HepG2 (cell line): Measurements from ENCODE around the gene NAPSA. TPM values are rescaled to one million over a fixed set of nuclear protein-coding genes. Genes with fewer than 3 reads are reported as not detected.

ENCODE experiments used
- ATF4 ChIP-seq, 2 experiments: fragments of 450-650 bp in 1 of 2; sonication (generic) in 1 of 2; formaldehyde crosslinking; IDR thresholded peaks; 2 replicates each; pipeline versions ENCODE4 v1.5.0 to v1.8.0; 2020 to 2022; ENCODE audit warnings: mild to moderate bottlenecking in 1 of 2, missing genetic modification reagents in 1 of 2
- CREBL2 ChIP-seq: sonication (generic); formaldehyde crosslinking; IDR thresholded peaks from 2 replicates; pipeline ENCODE4 v1.8.1; 2023; ENCODE audit warnings: missing genetic modification reagents, mild to moderate bottlenecking, borderline replicate concordance
- ETV5 ChIP-seq: IDR thresholded peaks from 2 replicates; pipeline ENCODE4 v1.6.1; 2018; ENCODE audit warnings: missing biosample characterization, missing genetic modification reagents, inconsistent platforms, borderline replicate concordance
- IRF2 ChIP-seq: IDR thresholded peaks from 2 replicates; pipeline ENCODE4 v1.6.1; 2018; ENCODE audit warnings: missing genetic modification reagents, missing compliant biosample characterization
- KAT8 ChIP-seq: IDR thresholded peaks from 2 replicates; pipeline ENCODE4 v1.6.1; 2016; ENCODE audit warnings: missing genetic modification reagents, missing compliant biosample characterization
- NR2C2 ChIP-seq: sonication (generic); formaldehyde crosslinking; IDR thresholded peaks from 2 replicates; pipeline ENCODE4 v1.4.0; 2020; ENCODE audit warnings: missing genetic modification reagents, mild to moderate bottlenecking, moderate library complexity, borderline replicate concordance
- RAD21 ChIP-seq: fragments of 450-650 bp; formaldehyde crosslinking; IDR thresholded peaks from 2 replicates; pipeline ENCODE4 v1.5.0; 2020; ENCODE audit warnings: mild to moderate bottlenecking
- RBM39 ChIP-seq: fragments of 200-400 bp; formaldehyde crosslinking; IDR thresholded peaks from one replicate; pipeline ENCODE4 v1.6.1; 2018; ENCODE audit warnings: antibody characterized with exemption, mild to moderate bottlenecking, low read depth, low read length; ENCODE audit not compliant: poor library complexity, severe bottlenecking
- RFX5 ChIP-seq: IDR thresholded peaks from 2 replicates; pipeline ENCODE4 v1.6.1; 2011; ENCODE audit warnings: low read depth, low read length, improper control_type of control experiment
- RFXAP ChIP-seq: sonication (generic); formaldehyde crosslinking; IDR thresholded peaks from 2 replicates; pipeline ENCODE4 v1.4.0; 2020; ENCODE audit warnings: missing genetic modification reagents, borderline replicate concordance
- SMAD3 ChIP-seq: sonication (generic); formaldehyde crosslinking; IDR thresholded peaks from 2 replicates; pipeline ENCODE4 v1.4.0; 2020; ENCODE audit warnings: missing genetic modification reagents
- XRCC5 ChIP-seq: fragments of 200-400 bp; formaldehyde crosslinking; optimal IDR thresholded peaks from 2 replicates; pipeline ENCODE3; 2017; ENCODE audit warnings: mild to moderate bottlenecking, low read length
- ZBTB26 ChIP-seq: IDR thresholded peaks from 2 replicates; pipeline ENCODE4 v1.6.1; 2016; ENCODE audit warnings: missing compliant biosample characterization, missing genetic modification reagents, borderline replicate concordance
- ZNF331 ChIP-seq: sonication (generic); formaldehyde crosslinking; IDR thresholded peaks from 2 replicates; pipeline ENCODE4 v1.4.0; 2020; ENCODE audit warnings: missing genetic modification reagents
- ZNF33A ChIP-seq: sonication (generic); formaldehyde crosslinking; IDR thresholded peaks from 2 replicates; pipeline ENCODE4 v1.5.1; 2020; ENCODE audit warnings: missing genetic modification reagents, mild to moderate bottlenecking, moderate library complexity, borderline replicate concordance
- ZNF557 ChIP-seq: sonication (generic); formaldehyde crosslinking; IDR thresholded peaks from 2 replicates; pipeline ENCODE4 v1.4.0; 2020; ENCODE audit warnings: missing genetic modification reagents
- ZNF562 ChIP-seq: sonication (generic); formaldehyde crosslinking; IDR thresholded peaks from 2 replicates; pipeline ENCODE4 v1.8.0; 2022; ENCODE audit warnings: missing genetic modification reagents, borderline replicate concordance
- ZSCAN22 ChIP-seq: sonication (generic); formaldehyde crosslinking; IDR thresholded peaks from 2 replicates; pipeline ENCODE4 v1.4.0; 2020; ENCODE audit warnings: mild to moderate bottlenecking, missing genetic modification reagents
- ZSCAN29 ChIP-seq: sonication (generic); formaldehyde crosslinking; conservative IDR thresholded peaks from 2 replicates; pipeline ENCODE4 v1.4.0; 2020; ENCODE audit warnings: mild to moderate bottlenecking, missing genetic modification reagents
- polyA plus RNA-seq, 8 experiments: library from polyadenylated mRNA; depleted of rRNA in 3 of 8; stranded (reverse) in 7 of 8; unstranded in 1 of 8; fragments of >200 nt; fragmentation: Illumina TruSeq in 4 of 8; extraction: Trizol in 4 of 8; gene quantifications; 2 replicates each; pipeline versions ENCODE4 v1.2.1 to v1.2.3, GENCODE V29; 2011 to 2016; ENCODE audit warnings: low read depth in 4 of 8, missing spikeins in 1 of 8, mixed read lengths in 1 of 8; ENCODE audit not compliant: insufficient read depth in 1 of 8
- total RNA-seq, 5 experiments: library from RNA; depleted of rRNA; stranded (reverse); fragments of >200 nt; fragmentation: Illumina TruSeq; extraction: Trizol; gene quantifications; 2 replicates each; pipeline ENCODE4 v1.2.3, GENCODE V29; 2016; ENCODE audit warnings: low read depth in 1 of 5

Gene NAPSA
- total and polyA plus RNA-seq, 2 of the 13 experiments (the other 11 are each of a cell fraction or from before 2014, with no cell fraction given): not detected

GRCh38 chr19:50368649-50369570, 3.5 kb upstream of the NAPSA start (continued):
- TF ChIP-seq CREBL2 (no peak), ZSCAN22 (CRISPR knock-in tag) (peak; percentile 85; the same call in 1 of the 2 replicates), RBM39 (peak; percentile 46), ZNF562 (CRISPR knock-in tag) (no peak), ZNF331 (0 out of 2 replicates have a peak, but pooled peaks have one; percentile 14), ZBTB26 (CRISPR knock-in tag) (peak; percentile 90), RFXAP (0 out of 2 replicates have a peak, but pooled peaks have one; percentile 30), SMAD3 (CRISPR knock-in tag) (0 out of 2 replicates have a peak, but pooled peaks have one; percentile 26), ETV5 (CRISPR knock-in tag) (0 out of 2 replicates have a peak, but pooled peaks have one; percentile 29), RFX5 (no peak), ATF4 (CRISPR knock-in tag; IDR thresholded peaks at IDR 0.05) (no peak), ZNF557 (CRISPR knock-in tag) (no peak), XRCC5 (peak; percentile 39), IRF2 (CRISPR knock-in tag) (0 out of 2 replicates have a peak, but pooled peaks have one; percentile 44), ZNF33A (CRISPR knock-in tag) (no peak), ZSCAN29 (CRISPR knock-in tag) (0 out of 2 replicates have a peak, but pooled peaks have one; percentile 29), KAT8 (0 out of 2 replicates have a peak, but pooled peaks have one; percentile 41), NR2C2 (CRISPR knock-in tag) (0 out of 2 replicates have a peak, but pooled peaks have one; percentile 20), RAD21 (CRISPR knock-in tag) (peak; percentile 85)
